ENCODE measurements around the gene ZGLP1.
A peak's percentile ranks its signal among the peaks of the same experiment; 100 is the strongest.
"Not testable (repeated sequence)": the region's sequence is repeated elsewhere in the genome, so short reads cannot be mapped to it uniquely, and the experiment has no call there.

ZGLP1 gene

DNA sequence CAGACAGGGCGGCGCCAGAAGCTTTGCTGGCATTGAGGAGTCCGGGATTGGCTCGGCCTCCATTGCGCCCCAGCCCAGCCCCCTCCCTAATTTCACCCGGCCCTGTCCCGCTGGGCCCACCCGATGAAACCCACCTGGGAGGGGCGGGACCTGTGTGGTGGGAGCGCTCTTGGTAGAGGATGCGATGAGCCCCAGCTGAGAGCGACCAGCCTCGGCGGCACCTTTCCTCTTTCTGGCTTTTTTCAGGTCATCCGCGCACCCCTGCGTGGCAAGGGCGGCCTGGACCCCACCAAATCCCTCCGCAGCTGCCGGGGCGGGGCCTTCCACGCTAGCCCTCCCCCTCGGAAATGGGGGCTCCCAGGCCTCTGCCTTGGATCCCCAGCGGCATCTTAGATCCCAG, at the start of gene ZGLP1:
ZGLP1 (minus strand) TSS at position 393 of the 400 bp plus-strand sequence.
- DNase-seq: no peak

DNA sequence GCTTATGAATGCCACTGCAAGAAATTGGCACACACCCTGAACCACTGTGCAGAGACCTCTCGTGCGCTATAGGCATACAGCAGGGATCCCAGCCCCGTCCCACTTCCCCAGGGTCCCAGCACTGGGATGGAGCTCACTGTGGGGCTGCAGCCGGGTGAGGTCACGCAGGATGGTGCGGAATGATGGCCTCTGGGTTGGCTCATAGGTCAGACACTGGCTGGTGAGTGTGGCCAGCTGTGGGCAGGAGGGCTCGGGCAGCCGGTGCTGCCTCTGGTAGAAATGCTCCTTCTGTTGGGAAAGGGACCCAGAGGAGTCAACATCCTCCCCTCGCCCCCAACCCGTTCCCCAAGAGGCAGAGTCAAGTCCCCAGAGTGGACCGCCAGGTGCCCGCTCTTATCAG, 46.8 kb upstream of the ZGLP1 start:
- no peak for DNase-seq

DNA sequence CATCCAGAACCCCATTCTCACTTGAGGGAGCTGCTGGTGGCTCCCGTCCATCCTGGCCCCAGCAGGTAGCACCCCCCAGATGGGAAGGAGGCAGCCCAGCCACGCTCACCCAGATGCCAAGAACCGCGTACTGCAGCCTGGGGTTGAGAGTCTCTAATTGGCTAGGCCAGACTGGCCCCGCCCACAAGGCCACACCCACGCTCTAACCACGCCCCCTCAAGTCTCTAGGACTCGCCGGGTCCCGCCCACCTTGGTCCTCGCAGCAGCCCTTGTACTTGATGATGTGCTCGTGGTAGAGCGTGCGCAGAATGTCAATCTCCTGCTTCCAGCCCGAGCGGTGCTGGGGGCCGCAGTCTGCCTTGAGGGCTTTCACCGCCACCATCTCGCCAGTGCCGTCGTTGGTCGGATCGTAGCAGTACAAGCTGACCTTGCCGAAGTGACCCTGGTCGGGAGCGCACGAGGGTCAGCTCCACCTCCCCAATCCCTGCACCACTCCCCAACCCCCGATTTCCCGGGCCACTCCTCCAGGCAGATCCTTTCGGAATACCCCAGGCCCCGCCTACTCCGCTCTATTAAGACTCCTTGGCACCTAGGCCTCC, 44.3 kb upstream of the ZGLP1 start:
- DNase-seq: no peak

DNA sequence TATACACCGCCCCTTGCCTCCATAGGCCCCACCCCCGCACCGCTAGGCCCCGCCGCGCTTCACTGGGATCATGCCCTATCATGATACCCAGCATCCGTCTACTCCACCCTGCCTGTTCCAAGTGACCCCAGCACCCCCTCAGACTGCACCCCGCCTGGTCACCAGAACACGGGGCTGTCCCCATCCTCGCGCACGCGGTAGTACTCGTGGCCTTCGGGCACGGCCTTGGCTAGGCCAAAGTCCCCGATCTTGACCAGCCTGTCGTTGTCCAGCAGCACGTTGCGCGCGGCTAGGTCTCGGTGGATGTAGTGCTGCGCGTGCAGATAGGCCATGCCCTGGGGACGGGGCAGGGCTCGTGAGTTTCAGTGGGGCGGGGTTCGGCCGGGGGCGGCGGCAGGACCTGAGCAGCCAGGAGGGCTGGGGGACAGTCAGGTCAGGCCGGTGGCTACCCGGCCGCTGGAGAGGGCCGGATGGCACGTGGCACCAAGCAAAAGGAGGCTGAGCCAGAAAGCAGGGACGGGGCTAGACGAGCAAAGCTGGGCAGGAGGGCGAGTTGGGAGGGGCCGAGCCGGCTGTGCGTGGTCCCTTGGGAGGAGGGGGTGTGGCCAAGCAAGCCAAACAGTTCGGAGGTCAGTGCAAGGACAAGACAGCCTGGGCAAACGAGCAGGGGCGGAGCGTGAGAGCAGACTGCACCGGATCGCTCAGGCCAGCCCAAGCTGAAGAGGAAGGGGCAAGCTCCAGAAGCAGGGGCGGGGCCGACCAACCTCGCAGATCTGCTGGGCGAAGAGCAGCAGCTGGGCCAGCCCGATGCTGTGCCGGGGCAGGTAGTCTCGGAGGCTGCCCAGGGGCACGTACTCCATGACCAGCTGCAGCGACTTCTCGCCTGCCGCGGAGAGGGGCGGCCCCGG, 43.4 kb upstream of the ZGLP1 start:
- DNase-seq: no peak

DNA sequence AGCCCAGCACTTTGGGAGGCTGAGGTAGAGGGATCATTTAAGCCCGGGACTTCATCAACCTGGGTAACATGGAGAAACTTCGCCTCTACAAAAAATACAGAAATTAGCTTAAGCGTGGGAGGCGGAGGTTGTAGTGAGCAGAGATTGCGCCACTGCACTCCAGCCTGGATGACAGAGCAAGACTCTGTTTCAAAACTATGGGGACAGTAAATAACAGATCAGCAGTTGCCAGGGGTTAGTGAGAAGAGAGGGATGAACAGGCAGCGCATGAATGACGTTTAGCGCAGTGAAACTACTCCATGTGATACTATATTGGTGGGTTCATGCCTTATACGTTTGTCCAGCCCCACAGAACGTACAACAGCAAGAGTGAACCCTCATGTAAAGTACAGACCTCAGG, 36.9 kb upstream of the ZGLP1 start:
- DNase-seq: no peak

DNA sequence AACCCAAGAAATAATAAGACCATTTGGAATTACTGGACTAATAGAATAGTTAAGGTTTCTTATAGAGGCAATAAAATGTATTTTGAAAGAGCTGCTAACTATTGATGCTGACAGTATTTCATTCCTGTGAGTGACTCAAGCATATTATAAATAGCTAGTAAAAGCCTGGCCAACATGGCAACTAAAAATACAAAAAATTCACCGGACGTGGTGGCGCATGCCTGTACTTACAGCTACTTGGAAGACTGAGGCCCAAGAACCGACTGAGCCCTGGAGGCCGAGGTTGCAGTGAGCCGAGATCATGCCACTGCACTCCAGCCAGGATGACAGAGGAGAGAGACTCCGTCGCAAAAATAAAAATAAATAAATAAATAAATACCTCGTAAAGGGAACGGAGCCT, 35.2 kb upstream of the ZGLP1 start:
- DNase-seq: no peak

DNA sequence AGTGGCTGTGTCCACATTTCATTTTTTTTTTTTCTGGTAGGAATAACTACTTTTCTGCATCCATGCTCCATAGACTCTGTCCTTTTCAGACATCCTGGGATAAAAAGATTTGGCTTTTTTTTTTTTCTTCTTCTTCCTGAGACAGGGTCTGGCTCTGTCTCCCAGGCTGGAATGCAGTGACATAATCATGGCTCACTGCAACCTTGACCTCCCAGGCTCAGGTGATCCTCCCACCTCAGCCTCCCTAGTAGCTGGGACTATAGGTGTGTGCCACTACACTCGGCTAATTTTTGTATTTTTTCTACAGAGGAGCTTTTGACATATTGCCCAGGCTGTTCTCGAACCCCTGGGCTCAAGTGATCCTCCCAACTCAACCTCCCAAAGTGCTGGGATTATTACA, 33.9 kb upstream of the ZGLP1 start:
- DNase-seq: no peak

DNA sequence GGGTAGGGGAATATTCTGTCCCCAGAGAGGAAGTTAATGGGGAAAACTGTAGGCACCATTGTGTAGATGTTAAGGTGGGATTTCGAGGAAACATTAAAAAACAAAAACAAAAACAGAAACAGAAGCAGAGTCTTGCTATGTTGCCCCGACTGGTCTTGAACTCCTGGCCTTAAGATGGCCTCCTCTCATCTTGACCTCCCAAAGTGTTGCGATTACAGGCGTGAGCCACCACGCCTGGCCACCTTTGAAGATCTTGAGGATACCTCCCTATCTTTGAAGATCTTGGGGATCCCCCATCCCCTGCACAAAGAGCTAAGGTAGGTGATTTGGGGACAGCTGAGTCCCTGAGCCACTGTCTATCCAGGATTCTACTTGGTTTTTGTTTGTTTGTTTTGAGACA, 30.4 kb upstream of the ZGLP1 start:
- DNase-seq: no peak

DNA sequence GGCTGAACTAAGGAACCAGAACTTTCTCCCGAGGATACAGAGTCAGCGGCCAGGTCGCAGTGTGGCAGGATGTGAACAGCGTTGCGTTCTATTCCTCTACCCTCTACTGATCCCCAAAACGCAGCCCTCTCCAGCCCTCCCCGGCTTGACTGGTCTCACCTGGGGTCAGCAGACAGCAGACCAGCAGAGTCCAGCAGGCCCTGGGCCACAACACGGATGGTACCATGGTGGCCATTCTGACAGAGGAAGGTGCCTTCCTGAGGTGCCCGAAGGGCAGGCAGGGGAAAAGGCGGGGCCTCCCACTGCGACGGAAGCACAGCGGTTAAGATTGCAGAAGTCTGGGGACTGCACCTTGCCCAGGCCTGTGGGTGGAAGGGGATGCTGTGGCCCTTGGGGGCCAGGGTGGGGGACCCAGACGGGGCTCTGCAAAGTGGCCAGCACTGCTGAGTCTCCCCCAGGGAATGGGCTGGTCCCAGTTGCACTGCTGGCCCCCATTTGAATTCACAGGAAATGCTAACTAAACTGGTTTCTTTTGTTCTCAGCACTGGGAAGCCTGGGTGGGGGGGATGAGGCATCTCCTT, 29.9 kb upstream of the ZGLP1 start, which contains the start of gene ICAM3:
ICAM3 (minus strand) TSS at position 245 of the 581 bp plus-strand sequence; CDS start at position 235, 10 bp downstream.
- DNase-seq: no peak

DNA sequence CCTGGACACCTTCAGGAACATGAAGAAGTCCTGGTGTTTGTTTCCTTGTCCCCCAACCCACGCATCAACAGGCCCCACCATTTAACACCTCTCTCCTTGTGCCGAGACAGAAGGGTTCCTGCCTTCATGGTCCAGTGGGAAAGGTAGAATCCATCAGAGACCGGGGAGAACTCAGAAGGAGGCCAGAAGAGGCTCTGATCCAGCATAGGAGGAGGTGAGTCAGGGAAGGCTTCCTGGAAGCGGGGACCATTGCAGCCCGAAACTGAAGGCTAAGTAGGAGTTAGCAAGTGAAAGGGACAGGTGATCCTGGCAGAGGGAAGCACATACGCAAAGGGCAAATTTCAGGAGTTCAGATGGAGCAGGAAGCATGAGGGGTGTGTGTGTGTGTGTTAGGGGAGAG, 29.3 kb upstream of the ZGLP1 start:
- no peak for DNase-seq

DNA sequence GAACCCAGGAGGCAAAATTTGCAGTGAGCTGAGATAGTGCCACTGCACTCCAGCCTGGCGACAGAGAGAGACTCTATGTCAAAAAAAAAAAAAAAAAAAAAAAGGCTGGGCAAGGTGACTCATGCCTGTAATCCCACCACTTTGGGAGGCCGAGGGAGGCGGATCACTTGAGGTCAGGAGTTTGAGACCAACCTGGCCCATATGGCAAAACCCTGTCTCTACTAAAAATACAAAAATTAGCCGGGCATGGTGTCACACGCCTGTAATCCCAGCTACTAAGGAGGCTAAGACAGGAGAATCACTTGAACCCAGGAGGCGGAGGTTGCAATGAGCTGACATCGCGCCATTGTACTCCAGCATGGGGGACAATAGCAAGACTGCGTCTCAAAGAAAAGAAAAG, 27.1 kb upstream of the ZGLP1 start:
- DNase-seq: not testable (repeated sequence)

DNA sequence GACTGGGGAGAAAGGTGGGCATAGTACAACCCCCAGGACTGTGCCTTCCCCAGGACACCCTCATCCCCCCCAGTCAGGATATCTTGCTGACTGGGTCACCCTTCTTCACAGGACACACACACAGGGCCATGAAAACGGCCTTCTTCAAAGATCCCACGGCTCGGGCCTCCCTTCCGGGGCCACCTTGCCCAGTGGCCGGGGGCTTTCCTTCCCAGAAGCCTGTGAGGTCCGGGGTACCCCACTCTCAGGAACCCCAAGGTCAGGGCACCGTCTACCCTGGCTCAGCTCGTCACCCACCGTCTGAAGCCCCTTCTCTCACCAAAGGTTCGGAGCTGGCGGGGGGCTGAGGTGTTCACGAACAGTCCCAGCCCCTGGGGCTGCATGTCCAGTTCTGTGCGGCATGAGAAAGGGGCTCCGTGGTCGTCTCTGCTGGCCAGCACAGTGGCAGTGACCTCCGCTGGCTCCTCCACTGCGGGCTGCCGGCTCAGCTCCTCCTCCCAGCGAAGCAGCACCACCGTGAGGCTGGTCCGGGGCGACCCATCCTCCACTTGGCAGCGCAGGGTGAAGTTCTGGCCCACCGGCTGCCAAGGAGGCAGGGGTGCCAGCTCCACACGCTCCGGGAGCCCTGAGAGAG, 25.9 kb upstream of the ZGLP1 start:
- DNase-seq: no peak

DNA sequence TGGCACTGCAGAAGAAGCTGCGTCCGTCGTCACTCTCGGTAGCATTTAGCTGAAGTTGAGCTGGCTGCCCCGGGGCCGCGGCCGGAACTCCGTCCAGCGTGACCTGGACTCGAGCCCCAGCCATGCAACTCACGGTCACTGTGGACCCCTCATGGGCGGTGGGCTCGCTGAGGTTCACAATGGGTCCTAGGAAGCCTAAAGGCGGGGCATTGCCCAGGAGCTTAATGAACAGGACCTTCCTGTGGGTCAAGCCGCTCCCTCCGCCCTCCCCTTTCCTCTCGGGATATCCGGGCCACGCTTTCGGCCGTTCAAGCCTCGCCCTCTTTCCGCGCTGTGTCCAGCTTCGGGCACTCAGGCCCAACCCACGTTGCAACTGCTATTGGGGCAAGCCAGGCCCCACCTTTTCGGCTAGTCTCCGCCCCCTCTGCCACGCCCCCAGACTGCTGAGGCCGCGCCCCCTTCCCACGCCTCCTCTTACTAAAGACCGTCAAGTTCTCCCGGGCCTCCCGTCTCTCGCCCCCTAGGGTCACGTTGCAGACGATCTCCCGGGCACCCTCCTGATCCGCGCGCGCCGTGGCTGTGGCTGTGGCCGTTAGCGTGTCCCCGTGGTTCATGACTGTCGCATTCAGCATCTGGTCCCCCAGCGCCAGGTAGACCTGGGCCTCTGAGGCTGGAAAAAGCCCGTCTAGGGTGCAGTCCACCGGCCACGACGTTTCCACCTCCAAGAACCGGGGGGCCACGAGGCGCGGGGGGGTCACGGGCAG, 25.2 kb upstream of the ZGLP1 start:
- peak; percentile 20 to 27 for DNase-seq

DNA sequence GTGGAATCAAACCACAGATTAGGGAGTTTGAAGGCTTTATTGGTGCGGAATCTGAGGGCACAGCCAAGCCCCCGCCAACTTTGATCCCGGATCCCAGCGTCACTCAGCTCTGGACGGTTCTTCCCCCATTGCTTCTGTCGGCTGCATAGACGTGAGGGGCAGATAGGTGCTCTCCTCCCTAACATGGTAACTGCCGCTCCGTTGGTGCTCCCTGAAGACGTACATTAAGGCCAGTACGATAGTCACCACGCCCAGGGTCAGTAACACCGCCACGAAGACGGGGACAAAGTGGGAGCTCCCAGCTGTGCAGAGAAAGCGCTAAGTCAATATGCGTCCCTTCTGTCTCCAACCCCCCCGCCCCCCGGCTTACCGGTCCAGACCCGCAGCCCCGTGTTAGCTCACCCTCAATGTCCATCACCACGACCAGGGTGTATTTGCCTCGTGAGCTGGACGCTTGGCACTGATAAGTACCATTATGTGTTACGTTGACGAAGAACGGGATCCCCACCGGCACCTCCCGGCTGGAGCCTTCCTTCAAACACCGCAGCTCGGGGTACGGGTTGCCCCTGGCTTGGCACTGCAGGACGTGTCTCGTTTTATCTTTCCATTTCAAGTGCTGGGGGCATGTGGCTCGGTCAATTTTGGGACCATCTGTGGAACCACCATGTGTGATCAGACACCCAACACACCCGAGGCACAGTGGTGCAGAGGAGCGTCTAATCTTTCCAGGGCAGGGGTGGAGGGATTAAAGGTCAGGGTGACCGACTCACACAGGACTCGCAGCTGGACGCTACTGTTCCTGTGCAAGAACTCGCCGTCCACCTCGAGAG, 24.4 kb upstream of the ZGLP1 start:
- DNase-seq: no peak

DNA sequence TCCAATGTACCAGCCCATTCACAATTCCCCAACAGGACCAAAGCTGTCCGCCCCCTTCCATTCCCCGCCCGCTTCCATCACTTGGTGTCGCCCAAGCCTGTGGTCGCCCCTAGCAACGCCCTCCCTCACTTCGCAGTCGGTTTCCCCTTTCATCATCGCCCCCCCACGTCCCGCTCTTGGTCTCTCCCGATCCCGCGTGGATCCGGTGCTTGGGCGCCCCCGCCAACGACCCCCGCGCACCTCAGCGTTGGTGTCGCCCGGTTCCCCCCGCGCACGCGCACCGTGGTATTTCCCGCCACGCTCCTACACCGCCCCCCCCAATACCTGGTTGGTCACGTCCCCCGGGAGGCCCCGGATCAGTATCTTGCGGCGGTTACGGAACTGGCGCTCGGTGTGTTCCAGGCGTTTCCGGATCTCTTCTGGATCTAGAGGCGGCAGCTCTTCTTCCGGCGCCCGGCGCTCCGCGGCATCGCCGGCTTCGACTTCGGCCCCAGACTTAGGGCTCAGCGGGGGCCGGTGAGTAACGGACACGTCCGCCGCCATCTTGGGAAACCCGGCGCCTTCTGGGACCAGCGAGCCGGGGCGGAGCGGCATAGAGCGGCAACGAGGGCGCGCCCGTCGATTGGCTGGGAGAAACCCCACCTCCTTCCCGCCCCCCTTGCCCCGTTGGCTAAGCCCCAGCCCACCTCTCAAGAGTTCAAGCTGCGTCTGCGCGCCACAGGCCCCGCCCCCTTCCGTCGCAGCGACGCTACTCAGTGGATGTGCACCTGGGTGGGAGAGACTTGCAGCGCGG, 23.5 kb upstream of the ZGLP1 start, which contains the start of gene RAVER1:
RAVER1 (minus strand) TSS at position 565 of the 793 bp plus-strand sequence; CDS start at position 543, 22 bp downstream.
- peak; percentile 83 to 91 for DNase-seq

DNA sequence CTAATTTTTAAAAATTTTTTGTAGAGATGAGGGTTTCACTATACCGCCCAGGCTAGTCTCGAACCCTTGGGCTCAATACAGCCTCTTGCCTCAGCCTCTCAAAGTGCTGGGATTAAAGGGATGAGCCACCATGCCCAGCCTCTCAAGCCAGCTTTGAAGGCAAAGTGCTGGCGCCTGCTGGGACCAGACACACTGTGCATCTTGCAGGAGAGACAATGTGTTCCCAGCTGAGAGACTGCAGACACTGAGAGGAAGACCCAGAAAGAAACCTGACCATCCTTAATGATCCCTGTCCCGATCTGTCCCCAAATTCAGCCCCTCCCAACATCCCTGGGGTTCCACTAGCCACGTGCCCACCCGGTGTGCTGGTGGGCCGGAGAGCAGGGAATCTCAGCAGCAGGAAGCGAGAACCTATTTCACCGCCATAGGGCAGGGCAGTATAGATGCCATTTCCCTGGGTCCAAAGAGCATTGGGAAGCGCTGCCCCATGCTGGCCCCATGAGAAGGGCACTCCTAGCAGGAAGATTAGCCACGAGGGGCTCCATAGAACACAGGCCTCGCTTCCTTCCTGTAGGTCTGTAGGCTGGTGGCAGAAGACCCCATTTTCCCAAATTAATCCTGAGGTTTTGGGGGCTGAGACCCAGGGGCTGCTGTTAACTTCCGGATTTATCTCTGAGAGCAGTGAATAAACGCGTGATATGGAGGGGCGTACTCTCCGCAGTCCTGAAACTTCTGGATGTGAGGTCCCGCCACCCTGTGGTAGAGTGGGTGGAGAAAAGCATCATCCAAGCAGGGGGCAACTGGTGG, 22.7 kb upstream of the ZGLP1 start:
- DNase-seq: no peak

DNA sequence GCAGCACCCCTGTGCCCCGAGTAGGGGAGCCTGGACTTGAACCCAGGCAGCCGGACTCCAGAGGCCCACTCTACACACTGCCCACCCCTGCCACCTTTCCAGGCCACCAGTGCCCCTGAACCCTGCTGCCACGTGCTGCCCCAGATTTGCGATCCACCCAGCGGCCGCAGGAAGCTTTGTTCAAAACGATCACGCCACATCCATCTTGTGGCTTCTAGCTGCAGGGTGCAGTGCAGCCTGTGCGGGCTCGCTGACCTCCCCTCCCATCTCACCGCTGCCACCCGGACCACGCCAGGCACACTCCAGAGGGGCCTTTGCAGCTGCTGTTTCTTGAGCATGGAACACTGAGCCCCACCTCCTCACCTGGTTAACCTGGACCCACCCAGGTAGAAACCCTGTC, 19.9 kb upstream of the ZGLP1 start:
- DNase-seq: no peak

DNA sequence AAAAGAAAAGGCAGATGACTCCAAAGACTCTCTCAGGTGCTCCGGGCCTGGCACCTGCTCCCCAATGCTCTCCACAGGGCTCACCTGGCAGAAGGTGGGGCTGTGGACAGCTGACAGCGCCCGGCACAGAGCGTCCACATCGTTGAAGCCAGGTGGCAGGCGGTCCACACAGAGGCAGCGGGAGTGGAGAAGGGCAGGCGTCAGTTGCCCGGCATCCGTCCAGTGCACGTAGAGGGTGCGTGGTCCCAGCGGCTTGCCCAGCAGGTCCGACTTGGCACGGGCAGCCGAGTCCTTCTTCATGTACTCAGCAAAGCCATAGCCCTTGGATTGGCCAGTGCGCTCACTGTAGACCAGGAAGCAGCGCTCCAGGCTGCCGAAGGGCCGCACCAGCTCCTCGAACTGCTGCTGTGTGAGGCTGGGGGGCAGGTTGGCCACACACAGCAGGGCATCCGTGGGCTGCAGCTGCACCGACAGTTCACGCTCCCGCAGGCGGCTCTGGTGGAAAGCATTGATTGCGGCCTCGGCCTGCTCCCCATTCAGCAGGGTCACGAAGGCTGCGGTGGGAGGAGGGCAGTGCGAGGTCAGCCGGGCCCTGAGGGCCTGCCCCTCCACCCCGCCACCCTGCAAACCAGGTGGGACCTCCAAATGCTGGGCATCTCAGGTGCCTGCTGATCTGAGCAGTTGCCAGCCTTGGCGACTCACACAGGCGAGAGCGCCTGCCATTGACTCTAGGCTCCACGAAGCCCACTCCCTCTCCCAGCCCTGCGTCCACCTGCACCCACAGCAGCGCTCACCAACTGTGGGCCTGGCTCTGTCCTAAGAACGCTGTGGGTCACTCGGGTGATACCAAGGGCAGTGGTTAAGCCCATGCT, 19.2 kb upstream of the ZGLP1 start:
- DNase-seq: no peak

DNA sequence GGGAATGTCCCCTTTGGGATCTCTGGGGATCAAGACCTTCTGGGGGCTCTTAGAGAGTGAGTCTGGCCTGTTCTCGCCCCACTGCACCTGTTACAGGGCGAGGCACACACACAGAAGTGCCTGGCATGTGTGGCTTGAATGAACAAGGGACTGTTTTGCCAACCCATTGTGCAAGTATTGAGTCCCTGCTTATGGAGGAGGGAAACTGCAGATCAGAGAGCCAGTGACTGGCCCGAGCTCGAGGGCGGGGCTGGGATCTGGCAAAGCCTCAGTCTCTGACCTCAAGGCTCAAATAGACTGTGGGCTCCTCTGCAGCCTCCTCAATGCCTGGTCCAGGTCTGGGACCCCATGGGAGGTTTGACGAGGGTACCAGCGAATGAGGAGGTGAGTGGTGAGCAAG, 18.2 kb upstream of the ZGLP1 start:
- no peak for DNase-seq
